Cardiac muscle cell (in vitro differentiated cells and primary cell): ENCODE results near the gene PDPN. TPM values are rescaled to one million over a fixed set of nuclear protein-coding genes. Genes with fewer than 3 reads are reported as not detected.

ENCODE experiments used
- DNase-seq, 2 donors: peaks; one replicate each; pipeline versions ENCODE4 v3.0.0 to v3.0.0-alpha.2; 2010 to 2017; ENCODE audit warnings: low read depth in 1 of 2, low spot score in 1 of 2
- H3K27ac ChIP-seq: fragments of 200-600 bp; sonication (generic); 2 replicates; pipeline ENCODE4 v1.5.1; 2016
- H3K27me3 ChIP-seq: fragments of 200-600 bp; sonication (generic); 2 replicates; pipeline ENCODE4 v1.6.0; 2016; ENCODE audit warnings: control low read depth
- H3K36me3 ChIP-seq: fragments of 200-600 bp; sonication (generic); 2 replicates; pipeline ENCODE4 v1.5.1; 2016; ENCODE audit warnings: control low read depth
- H3K4me1 ChIP-seq: fragments of 200-600 bp; sonication (generic); 2 replicates; pipeline ENCODE4 v1.8.1; 2017; ENCODE audit warnings: low read depth, mild to moderate bottlenecking, mixed run types
- H3K4me3 ChIP-seq: fragments of 200-600 bp; sonication (generic); 2 replicates; pipeline ENCODE4 v1.5.1; 2016; ENCODE audit warnings: mild to moderate bottlenecking
- H3K9me3 ChIP-seq: fragments of 200-600 bp; sonication (generic); 2 replicates; pipeline ENCODE4 v1.5.1; 2017; ENCODE audit warnings: low read depth, mild to moderate bottlenecking, control low read depth
- CTCF ChIP-seq: IDR thresholded peaks from 2 replicates; pipeline ENCODE4 v1.5.1; 2012; ENCODE audit warnings: low read depth, mild to moderate bottlenecking, low read length
- polyA plus RNA-seq: library from polyadenylated mRNA; unstranded; fragments of >200 nt; fragmentation: Nextera tagmentation; extraction: Ambion mirVana; gene quantifications from 2 replicates; pipeline ENCODE4 v1.2.1, GENCODE V29; 2016
- total RNA-seq: library from RNA; depleted of rRNA; stranded (reverse); fragments of >200 nt; gene quantifications from 2 replicates; pipeline ENCODE4 v1.2.3, GENCODE V29; 2016

Gene PDPN
- total and polyA plus RNA-seq, 2 experiments from 2014 or later = 13.0 to 22.8 TPM

DNA sequence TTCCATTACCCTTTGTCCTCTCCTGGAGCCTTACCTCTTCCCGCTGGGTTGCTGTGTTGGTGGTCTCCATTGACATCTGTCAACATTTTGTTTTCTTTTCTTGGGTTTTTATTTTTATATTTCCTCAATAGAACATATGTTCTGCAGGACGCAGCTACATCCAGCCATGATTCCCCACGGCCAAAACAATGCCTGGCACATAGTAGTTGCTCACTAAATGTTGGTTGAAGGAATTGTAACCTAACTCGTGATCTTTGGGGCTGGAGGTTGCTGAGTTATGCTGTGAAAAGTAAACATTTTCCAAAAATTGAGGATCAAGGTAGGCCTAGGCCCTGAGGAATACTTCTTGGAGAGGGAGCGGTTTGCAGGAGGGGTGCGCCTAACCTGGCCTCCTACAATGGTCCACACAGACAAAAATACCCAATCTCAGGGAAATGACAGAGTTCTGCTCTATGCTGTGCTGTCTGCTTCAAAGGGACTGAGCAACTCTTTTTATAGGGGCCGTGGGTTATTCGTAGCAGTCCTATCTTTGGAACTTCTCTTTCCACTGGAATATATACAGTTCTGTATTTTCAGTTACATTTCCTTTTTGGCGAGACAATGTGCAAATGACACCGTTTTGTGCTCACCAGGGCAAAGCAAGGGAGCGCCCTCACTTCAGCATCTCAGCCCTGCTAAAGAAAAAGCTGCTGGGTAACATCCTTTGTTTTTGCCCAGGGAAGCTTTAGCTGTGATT lies 1.4 kb downstream of the PDPN start:
- no peak for TF ChIP-seq CTCF
- no peak for DNase-seq
- H3K36me3 ChIP-seq = no peaks in the 10 kb centered on the region
- H3K4me3 ChIP-seq = no peak overlapping the region
- no peaks in the 10 kb centered on the region for H3K9me3 ChIP-seq
- H3K4me1 ChIP-seq = peaks cover 11% of the 10 kb centered on the region
- H3K27me3 ChIP-seq = peaks cover 7% of the 10 kb centered on the region
- H3K27ac ChIP-seq = no peak overlapping the region

DNA sequence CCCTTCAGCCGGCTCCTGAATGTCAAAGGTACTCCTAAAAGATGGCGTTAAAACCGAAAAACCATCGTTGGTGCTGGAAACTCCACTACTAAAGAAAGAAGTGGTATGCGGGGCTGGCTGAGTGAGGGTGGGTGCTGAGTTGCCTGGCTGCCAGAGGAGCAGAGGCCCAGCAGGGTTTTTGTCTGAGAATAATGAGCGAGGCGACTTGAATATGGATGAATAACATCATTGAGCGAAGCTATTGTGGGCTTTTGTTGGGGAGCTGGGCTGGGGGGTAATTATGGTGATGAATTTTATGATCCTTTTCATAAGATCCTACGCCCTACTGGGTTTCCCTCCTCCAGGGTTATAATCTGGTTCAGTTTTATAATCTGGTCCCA lies 2.0 kb downstream of the PDPN start:
- peaks cover 11% of the 10 kb centered on the region for H3K4me1 ChIP-seq
- no peaks in the 10 kb centered on the region for H3K9me3 ChIP-seq
- H3K4me3 ChIP-seq = no peak overlapping the region
- no peaks in the 10 kb centered on the region for H3K36me3 ChIP-seq
- no peak for DNase-seq
- TF ChIP-seq CTCF = no peak
- H3K27me3 ChIP-seq = peaks cover 7% of the 10 kb centered on the region
- H3K27ac ChIP-seq = no peak overlapping the region

- Histone ChIP-seq H3K27me3 (peaks cover 7% of the 10 kb centered on the region), H3K27ac (no peak overlapping the region), H3K4me1 (peaks cover 11% of the 10 kb centered on the region), H3K9me3 (no peaks in the 10 kb centered on the region), H3K4me3 (no peak overlapping the region), H3K36me3 (no peaks in the 10 kb centered on the region)
- DNase-seq = no peak
- no peak for TF ChIP-seq CTCF
These were observed 2.4 kb downstream of the PDPN start for GRCh38 chr1:13586001-13586400.

DNA sequence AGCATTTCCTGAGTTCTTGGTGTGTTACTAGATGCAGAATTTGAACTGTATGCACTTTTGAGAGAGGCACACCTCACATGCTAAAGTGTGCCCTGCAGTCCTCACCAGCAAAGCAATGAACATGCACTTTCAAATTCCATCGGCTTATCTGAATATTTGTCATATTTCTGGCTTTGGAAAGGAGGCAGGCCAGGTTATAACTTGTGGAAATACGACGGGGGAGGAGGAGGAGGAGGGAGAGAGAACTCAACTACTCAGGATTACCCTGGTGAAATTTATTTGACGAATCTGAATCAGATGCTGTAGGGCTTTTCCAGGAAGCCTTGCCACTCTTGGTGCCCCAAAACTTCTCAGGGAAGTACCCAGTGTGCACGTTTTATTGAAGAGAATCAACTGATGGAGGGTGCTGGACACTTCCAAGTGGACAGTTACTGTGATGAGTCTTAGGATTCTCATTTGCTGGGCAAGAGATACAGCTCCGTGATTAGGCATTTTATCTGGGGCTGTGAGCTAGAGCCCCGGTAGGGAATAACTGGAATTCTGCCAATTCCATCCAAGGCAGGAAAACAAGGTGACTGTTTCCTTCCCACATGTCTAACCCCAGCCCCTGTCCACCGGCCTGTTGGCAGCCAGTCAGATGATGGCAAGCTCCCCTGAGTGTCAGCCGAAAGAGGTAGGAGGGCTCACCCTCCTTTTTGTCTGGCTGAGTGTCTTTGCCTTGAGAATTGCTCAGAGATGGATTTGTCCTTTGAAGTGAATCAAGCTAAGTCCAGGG lies 3.8 kb downstream of the PDPN start:
- no peaks in the 10 kb centered on the region for H3K36me3 ChIP-seq
- no peak overlapping the region for H3K27ac ChIP-seq
- H3K9me3 ChIP-seq = no peaks in the 10 kb centered on the region
- no peak for TF ChIP-seq CTCF
- H3K4me3 ChIP-seq = no peak overlapping the region
- H3K27me3 ChIP-seq = peaks cover 6% of the 10 kb centered on the region
- H3K4me1 ChIP-seq = peaks cover 11% of the 10 kb centered on the region
- peak in 1 of 2 donors; percentile 51 for DNase-seq

DNA sequence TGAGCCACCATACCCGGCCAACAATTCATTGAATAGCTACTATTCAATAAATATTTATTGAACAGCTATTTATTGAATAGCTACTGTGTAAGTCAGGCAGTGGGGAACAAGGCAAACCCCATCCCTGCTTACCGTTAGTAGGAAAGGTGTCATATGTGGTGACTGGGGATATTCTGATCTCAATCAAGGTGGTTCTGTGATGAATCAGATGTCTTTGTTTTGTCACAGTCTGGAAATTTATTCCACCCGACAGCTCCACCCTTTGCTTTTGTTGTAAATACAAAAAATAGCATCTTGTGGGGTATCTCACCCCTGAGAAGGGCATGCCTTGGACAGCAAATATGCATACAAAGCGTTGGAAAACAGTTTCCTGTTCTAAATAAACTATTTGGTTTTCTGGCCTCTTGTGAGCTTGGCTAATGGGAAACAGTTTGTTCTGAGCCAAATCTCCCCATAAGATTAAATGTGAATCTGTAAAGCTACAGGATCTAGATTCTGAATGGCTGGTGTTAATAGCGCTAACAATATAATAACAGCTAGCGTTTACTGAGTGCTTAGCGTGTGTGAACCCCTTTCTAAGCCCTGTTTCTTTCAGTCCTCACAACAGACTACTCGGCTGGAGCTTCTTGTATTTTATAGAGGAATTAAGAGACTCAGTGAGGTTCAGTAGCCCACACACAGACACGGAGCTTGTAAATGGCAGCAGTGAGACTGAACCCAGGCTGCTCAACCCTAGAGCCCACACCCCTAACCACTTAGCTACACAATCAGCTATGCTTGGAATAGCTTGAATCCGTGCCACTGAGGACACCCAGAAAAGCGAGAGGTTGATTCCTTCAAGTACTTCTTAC lies 5.5 kb downstream of the PDPN start:
- TF ChIP-seq CTCF = no peak
- no peak overlapping the region for H3K4me3 ChIP-seq

More for the DNA sequence above, 5.5 kb downstream of the PDPN start:
- H3K36me3 ChIP-seq = no peaks in the 10 kb centered on the region
- no peaks in the 10 kb centered on the region for H3K9me3 ChIP-seq
- no peak overlapping the region for H3K27ac ChIP-seq
- no peak for DNase-seq
- peaks cover 16% of the 10 kb centered on the region for H3K4me1 ChIP-seq
- H3K27me3 ChIP-seq = no peaks in the 10 kb centered on the region
